HEK293 (cell line): ENCODE measurements around the gene FOXP1.

Source experiments
- WT1 ChIP-seq: fragments of 450-650 bp; formaldehyde crosslinking; IDR thresholded peaks from 2 replicates; pipeline ENCODE4 v1.5.1; 2016; ENCODE audit warnings: missing biosample characterization, missing genetic modification characterization
- ZBTB8A ChIP-seq: fragments of 450-650 bp; formaldehyde crosslinking; IDR thresholded peaks from 2 replicates; pipeline ENCODE4 v1.5.1; 2016; ENCODE audit warnings: missing biosample characterization, missing genetic modification characterization
- TF ChIP-seq, protein P1 (sequence below): fragments of 450-650 bp; formaldehyde crosslinking; IDR thresholded peaks from 2 replicates; pipeline ENCODE4 v1.5.1; 2016; ENCODE audit warnings: missing biosample characterization, missing genetic modification characterization
- TF ChIP-seq, protein P2 (sequence below): fragments of 450-650 bp; formaldehyde crosslinking; IDR thresholded peaks from 2 replicates; pipeline ENCODE4 v1.5.1; 2016; ENCODE audit warnings: missing biosample characterization, missing genetic modification characterization

DNA sequence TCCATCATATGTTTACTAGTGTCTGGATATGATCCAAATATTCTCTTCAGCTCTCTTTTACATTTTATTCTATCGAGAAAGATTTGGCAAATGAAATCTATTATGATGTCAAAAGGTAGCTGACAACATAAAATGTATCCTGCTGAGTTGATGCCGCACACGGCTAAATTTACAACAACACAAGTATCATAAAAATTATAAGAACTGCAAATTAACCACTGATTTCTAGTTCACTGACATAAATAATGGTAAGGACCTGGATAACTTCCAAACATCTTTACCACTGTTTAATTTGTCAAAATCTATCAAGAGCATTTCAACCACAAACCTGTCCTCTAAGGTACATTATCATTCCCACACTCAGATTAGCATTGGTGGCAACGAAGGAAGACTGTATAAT is 244.5 kb downstream of the FOXP1 start:
- TF ChIP-seq, protein P1, sequence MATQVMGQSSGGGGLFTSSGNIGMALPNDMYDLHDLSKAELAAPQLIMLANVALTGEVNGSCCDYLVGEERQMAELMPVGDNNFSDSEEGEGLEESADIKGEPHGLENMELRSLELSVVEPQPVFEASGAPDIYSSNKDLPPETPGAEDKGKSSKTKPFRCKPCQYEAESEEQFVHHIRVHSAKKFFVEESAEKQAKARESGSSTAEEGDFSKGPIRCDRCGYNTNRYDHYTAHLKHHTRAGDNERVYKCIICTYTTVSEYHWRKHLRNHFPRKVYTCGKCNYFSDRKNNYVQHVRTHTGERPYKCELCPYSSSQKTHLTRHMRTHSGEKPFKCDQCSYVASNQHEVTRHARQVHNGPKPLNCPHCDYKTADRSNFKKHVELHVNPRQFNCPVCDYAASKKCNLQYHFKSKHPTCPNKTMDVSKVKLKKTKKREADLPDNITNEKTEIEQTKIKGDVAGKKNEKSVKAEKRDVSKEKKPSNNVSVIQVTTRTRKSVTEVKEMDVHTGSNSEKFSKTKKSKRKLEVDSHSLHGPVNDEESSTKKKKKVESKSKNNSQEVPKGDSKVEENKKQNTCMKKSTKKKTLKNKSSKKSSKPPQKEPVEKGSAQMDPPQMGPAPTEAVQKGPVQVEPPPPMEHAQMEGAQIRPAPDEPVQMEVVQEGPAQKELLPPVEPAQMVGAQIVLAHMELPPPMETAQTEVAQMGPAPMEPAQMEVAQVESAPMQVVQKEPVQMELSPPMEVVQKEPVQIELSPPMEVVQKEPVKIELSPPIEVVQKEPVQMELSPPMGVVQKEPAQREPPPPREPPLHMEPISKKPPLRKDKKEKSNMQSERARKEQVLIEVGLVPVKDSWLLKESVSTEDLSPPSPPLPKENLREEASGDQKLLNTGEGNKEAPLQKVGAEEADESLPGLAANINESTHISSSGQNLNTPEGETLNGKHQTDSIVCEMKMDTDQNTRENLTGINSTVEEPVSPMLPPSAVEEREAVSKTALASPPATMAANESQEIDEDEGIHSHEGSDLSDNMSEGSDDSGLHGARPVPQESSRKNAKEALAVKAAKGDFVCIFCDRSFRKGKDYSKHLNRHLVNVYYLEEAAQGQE (tag by site-specific recombination), result no peak
- no peak for TF ChIP-seq WT1 (tag by site-specific recombination)
- TF ChIP-seq, protein P2, sequence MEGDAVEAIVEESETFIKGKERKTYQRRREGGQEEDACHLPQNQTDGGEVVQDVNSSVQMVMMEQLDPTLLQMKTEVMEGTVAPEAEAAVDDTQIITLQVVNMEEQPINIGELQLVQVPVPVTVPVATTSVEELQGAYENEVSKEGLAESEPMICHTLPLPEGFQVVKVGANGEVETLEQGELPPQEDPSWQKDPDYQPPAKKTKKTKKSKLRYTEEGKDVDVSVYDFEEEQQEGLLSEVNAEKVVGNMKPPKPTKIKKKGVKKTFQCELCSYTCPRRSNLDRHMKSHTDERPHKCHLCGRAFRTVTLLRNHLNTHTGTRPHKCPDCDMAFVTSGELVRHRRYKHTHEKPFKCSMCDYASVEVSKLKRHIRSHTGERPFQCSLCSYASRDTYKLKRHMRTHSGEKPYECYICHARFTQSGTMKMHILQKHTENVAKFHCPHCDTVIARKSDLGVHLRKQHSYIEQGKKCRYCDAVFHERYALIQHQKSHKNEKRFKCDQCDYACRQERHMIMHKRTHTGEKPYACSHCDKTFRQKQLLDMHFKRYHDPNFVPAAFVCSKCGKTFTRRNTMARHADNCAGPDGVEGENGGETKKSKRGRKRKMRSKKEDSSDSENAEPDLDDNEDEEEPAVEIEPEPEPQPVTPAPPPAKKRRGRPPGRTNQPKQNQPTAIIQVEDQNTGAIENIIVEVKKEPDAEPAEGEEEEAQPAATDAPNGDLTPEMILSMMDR, result no peak
- TF ChIP-seq ZBTB8A (tag by site-specific recombination), result no peak
